Measurements from ENCODE around the gene EMP2.

EMP2 gene

DNA sequence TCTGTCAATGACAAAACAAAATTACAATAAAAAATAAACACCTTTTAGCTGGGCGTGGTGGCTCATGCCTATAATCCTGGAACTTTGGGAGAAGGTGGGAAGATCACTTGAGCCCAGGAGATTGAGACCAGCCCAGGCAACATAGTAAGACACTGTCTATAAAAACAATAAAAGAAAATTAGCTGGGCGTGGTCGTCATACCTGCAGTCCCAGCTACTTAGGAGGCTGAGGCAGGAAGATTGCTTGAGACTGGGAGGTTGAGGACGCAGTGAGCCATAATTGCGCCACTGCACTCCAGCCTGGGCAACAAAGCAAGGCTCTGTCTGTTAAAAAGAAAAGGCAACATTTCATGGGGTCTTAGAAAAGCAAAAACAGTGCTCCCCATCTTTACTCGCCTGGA is 32.7 kb downstream of the EMP2 start (continued):
- TF ChIP-seq, protein P1, sequence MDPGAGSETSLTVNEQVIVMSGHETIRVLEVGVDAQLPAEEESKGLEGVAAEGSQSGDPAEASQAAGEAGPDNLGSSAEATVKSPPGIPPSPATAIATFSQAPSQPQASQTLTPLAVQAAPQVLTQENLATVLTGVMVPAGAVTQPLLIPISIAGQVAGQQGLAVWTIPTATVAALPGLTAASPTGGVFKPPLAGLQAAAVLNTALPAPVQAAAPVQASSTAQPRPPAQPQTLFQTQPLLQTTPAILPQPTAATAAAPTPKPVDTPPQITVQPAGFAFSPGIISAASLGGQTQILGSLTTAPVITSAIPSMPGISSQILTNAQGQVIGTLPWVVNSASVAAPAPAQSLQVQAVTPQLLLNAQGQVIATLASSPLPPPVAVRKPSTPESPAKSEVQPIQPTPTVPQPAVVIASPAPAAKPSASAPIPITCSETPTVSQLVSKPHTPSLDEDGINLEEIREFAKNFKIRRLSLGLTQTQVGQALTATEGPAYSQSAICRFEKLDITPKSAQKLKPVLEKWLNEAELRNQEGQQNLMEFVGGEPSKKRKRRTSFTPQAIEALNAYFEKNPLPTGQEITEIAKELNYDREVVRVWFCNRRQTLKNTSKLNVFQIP (CRISPR knock-in tag; IDR thresholded peaks at IDR 0.05; ENCODE audit: borderline replicate concordance, low read depth) = no peak

- no peak for TF ChIP-seq ISL1 (CRISPR knock-in tag; IDR thresholded peaks at IDR 0.05)
- no peak for TF ChIP-seq CSDC2 (CRISPR knock-in tag; IDR thresholded peaks at IDR 0.05)
- TF ChIP-seq ZFP3 (CRISPR knock-in tag; IDR thresholded peaks at IDR 0.05) = no peak
- TF ChIP-seq CSRNP3 (CRISPR knock-in tag; IDR thresholded peaks at IDR 0.05) = no peak
- TF ChIP-seq ZFP30 (CRISPR knock-in tag; IDR thresholded peaks at IDR 0.05) = no peak
- no peak for TF ChIP-seq RARB (CRISPR knock-in tag; IDR thresholded peaks at IDR 0.05)
- TF ChIP-seq ZNF8 (CRISPR knock-in tag; IDR thresholded peaks at IDR 0.05) = no peak
- TF ChIP-seq OSR1 (CRISPR knock-in tag; IDR thresholded peaks at IDR 0.05) = no peak
- TF ChIP-seq ZC3H10 (CRISPR knock-in tag; IDR thresholded peaks at IDR 0.05) = no peak
- ATAC-seq = no peak
These were observed 37.0 kb downstream of the EMP2 start for GRCh38 chr16:10543231-10543977.

DNA sequence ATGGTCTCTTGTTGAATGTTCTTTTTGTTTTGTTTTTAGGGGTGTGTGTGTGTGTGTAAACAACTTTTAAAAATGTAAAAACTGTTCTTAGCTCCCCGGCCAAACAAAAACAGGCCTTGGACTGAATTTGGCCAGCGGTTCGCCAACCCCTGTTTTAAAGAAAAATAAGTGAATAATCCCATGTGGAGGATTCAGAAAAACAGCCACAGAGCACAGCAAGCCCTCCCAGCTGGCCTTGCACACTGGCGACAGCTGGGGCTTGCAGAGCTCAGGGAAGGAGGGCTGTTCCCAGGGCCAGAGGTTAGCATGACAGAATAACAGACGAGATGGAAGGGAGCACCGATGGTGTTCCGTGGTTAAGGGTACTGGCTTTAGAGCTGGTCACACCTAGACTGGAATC is 39.0 kb downstream of the EMP2 start:
- no peak for ATAC-seq
- TF ChIP-seq TOX (CRISPR knock-in tag; IDR thresholded peaks at IDR 0.05; ENCODE audit: borderline replicate concordance) (no peak), OSR1 (CRISPR knock-in tag; IDR thresholded peaks at IDR 0.05) (no peak), GLIS3 (CRISPR knock-in tag; IDR thresholded peaks at IDR 0.05) (no peak), ZFP3 (CRISPR knock-in tag; IDR thresholded peaks at IDR 0.05) (no peak), ZNF8 (CRISPR knock-in tag; IDR thresholded peaks at IDR 0.05) (no peak), CSRNP3 (CRISPR knock-in tag; IDR thresholded peaks at IDR 0.05) (no peak), RARB (CRISPR knock-in tag; IDR thresholded peaks at IDR 0.05) (no peak), SNAI2 (CRISPR knock-in tag; IDR thresholded peaks at IDR 0.05) (no peak), TCF4 (CRISPR knock-in tag; IDR thresholded peaks at IDR 0.05; ENCODE audit: borderline replicate concordance) (no peak), ZFP30 (CRISPR knock-in tag; IDR thresholded peaks at IDR 0.05) (no peak), ESRRG (CRISPR knock-in tag; IDR thresholded peaks at IDR 0.05) (no peak), ISL1 (CRISPR knock-in tag; IDR thresholded peaks at IDR 0.05) (no peak), ARNTL (CRISPR knock-in tag; IDR thresholded peaks at IDR 0.05; ENCODE audit: borderline replicate concordance, low read depth) (no peak), BACH2 (CRISPR knock-in tag; IDR thresholded peaks at IDR 0.05; ENCODE audit: borderline replicate concordance) (no peak), ZNF70 (CRISPR knock-in tag; IDR thresholded peaks at IDR 0.05) (no peak)
- TF ChIP-seq, protein P1 (CRISPR knock-in tag; IDR thresholded peaks at IDR 0.05; ENCODE audit: borderline replicate concordance, low read depth) = no peak

- ATAC-seq = no peak
- TF ChIP-seq ZC3H10 (CRISPR knock-in tag; IDR thresholded peaks at IDR 0.05) = no peak
- no peak for TF ChIP-seq CSRNP3 (CRISPR knock-in tag; IDR thresholded peaks at IDR 0.05)
- TF ChIP-seq SNAI2 (CRISPR knock-in tag; IDR thresholded peaks at IDR 0.05) = no peak
- no peak for TF ChIP-seq BACH2 (CRISPR knock-in tag; IDR thresholded peaks at IDR 0.05; ENCODE audit: borderline replicate concordance)
- TF ChIP-seq, protein P2, sequence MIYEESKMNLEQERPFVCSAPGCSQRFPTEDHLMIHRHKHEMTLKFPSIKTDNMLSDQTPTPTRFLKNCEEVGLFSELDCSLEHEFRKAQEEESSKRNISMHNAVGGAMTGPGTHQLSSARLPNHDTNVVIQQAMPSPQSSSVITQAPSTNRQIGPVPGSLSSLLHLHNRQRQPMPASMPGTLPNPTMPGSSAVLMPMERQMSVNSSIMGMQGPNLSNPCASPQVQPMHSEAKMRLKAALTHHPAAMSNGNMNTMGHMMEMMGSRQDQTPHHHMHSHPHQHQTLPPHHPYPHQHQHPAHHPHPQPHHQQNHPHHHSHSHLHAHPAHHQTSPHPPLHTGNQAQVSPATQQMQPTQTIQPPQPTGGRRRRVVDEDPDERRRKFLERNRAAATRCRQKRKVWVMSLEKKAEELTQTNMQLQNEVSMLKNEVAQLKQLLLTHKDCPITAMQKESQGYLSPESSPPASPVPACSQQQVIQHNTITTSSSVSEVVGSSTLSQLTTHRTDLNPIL (CRISPR knock-in tag; IDR thresholded peaks at IDR 0.05; ENCODE audit: low read depth) = no peak
- TF ChIP-seq ZNF8 (CRISPR knock-in tag; IDR thresholded peaks at IDR 0.05) = no peak
- no peak for TF ChIP-seq GLIS3 (CRISPR knock-in tag; IDR thresholded peaks at IDR 0.05)
- TF ChIP-seq PPARA (CRISPR knock-in tag; IDR thresholded peaks at IDR 0.05; ENCODE audit: borderline replicate concordance) = no peak
- TF ChIP-seq RARB (CRISPR knock-in tag; IDR thresholded peaks at IDR 0.05) = no peak
- no peak for TF ChIP-seq ESRRG (CRISPR knock-in tag; IDR thresholded peaks at IDR 0.05)
- no peak for TF ChIP-seq PATZ1 (CRISPR knock-in tag; IDR thresholded peaks at IDR 0.05; ENCODE audit: borderline replicate concordance)
- no peak for TF ChIP-seq ZFP3 (CRISPR knock-in tag; IDR thresholded peaks at IDR 0.05)
- TF ChIP-seq ZNF565 (CRISPR knock-in tag; conservative IDR thresholded peaks at IDR 0.05; ENCODE audit: low read depth) = no peak
- TF ChIP-seq TCF4 (CRISPR knock-in tag; IDR thresholded peaks at IDR 0.05; ENCODE audit: borderline replicate concordance) = no peak
These were observed 40.6 kb downstream of the EMP2 start for GRCh38 chr16:10539793-10540192.

Data from SK-N-SH treated with all-trans-retinoic acid at 6 μM for 48 hours (cell line).